GM08714 (cell line): ENCODE data around the gene TIMELESS.
"Not testable (repeated sequence)": the region's sequence is repeated elsewhere in the genome, so short reads cannot be mapped to it uniquely, and the experiment has no call there.

Source experiments
- H3K4me3 ChIP-seq: fragments of 200-500 bp; sonication (Bioruptor generic); 2 replicates; pipeline ENCODE4 v1.5.1; 2014; ENCODE audit warnings: mild to moderate bottlenecking, low read length, inconsistent platforms
- ZNF274 ChIP-seq: IDR thresholded peaks from 2 replicates; pipeline ENCODE4 v1.6.1; 2012; ENCODE audit warnings: mild to moderate bottlenecking, low read depth, low read length

Gene TIMELESS

DNA sequence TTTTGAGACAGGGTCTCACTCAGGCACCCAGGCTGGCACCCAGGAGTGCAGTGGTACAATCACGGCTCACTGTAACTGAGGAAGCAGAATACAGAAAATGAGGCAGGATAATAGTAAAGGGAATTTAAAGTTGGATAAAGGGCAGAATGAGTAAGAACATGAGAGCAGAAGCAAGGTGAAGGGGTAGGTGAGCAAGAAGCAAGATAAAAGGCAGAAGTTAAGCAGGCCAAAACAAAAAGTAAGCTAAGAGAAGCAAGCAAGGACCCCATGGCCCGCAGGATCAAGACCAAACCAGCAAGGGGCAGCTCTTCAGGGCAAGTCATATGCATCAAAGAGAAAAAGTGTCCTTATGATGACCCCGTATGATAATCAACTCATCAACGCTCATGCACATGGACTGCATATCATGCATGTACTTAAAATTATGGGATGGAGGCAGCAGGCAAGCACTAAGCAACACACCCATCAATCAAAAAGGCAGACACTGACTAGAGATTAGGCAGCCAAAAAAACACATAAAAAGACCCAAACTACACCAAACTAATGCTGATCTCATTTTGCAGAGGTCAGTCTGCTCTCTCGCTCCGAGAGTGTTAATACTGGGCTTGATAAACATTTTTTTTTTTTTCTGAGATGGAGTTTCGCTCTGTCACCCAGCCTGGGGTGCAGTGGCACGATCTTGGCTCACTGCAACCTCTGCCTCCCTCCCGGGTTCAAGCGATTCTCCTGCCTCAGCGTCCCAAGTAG lies 11.6 kb downstream of the TIMELESS start:
- TF ChIP-seq ZNF274 = no peak
- no peak overlapping the region for H3K4me3 ChIP-seq

DNA sequence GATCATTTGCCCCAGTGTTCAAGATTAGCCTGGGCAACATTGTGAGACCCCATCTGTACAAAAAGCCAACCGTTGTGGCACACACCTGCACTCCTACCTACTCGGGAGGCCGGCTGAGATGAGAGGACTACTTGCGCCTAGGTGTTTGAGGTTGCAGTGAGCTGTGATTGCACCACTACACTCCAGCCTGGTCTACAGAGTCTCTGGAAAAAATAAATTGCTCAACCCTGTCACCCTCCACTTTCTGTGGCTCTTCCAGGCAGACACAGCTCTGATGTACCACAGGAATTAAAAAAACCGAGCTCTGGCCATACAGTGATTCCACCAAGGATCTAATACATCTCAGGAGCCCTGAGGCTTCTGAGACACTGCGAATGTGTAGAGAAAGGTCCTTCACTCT lies 14.4 kb downstream of the TIMELESS start:
- no peak for TF ChIP-seq ZNF274
- no peak overlapping the region for H3K4me3 ChIP-seq

DNA sequence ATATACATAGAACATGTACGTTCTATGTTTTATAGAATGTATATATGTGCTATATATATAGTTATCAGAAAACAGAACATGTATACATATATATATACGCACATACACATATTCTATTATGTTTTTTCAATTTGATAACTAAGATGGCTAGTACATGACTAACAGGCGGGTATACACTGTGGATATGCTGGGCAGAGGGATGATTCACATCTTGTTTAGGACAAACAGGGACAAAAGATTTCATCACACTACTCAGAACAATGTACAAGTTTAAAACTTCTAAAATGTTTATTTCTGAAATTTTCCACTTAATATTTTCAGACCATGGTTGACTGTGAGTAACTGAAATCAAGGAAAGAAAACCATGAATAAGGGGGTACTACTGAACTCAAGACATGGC lies 17.4 kb downstream of the TIMELESS start:
- TF ChIP-seq ZNF274 = no peak
- H3K4me3 ChIP-seq = no peak overlapping the region

DNA sequence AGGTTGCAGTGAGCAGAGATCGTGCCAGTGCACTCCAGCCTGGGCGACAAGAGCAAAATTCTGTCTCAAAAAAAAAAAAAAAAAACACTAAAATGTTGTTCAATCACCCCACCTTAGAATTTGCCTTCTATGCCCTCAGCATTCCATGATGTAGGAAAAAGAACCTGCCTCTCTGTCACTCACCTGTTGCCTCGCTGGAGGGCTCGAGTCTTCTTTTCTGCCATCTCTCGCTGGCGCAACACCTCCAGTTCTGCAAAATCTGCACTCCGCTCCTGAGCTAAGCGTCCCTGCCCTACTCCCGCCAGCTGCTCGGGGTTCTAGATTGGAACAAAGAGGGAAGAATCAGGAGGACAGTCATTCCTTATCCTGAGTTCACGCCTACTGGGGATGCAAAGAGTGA lies 17.9 kb downstream of the TIMELESS start:
- TF ChIP-seq ZNF274 = no peak
- H3K4me3 ChIP-seq = no peak overlapping the region

DNA sequence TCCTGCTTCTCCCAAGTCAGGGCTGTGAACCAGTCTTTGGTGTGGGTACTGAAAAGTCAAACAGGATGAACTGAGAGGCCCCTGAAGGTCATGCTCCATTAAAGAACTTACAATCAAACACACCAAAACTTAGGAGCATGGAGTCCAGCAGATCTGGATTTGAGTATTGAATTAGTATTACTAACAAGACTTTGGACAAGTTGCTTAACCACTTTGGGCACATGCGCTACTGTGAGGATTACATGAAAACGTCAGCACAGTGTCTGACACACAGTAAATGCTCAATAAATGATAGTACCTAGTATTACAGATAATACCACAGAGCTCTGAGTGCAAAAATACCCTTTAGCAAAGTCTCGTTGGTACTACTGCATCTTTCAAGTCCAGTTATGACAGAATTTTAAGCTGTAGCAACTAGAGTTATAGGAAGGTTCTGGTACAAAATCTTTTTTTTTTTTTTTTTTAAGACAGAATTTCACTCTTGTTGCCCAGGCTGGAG lies 23.2 kb downstream of the TIMELESS start:
- TF ChIP-seq ZNF274 = no peak

DNA sequence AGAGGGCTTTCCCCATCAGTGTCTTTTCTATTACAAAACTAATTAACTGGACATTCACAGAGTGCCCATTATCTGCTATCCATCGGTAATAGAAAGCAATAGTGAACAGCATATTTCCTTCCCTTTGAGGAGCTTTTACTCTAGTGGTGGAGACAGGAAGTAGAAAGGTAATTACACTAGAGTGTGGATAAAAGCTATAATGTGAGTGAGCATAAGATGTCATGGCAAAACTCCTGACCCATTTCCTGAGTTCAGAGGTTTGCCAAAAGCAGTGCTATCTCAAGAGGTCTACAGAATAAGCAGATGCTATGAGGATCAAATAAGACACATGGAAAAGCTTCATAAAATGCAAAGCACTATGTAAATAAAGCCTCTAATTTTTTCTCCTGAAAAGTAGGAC lies 24.0 kb downstream of the TIMELESS start:
- H3K4me3 ChIP-seq = no peak overlapping the region
- no peak for TF ChIP-seq ZNF274

More for the DNA sequence above, 23.2 kb downstream of the TIMELESS start:
- no peak overlapping the region for H3K4me3 ChIP-seq

DNA sequence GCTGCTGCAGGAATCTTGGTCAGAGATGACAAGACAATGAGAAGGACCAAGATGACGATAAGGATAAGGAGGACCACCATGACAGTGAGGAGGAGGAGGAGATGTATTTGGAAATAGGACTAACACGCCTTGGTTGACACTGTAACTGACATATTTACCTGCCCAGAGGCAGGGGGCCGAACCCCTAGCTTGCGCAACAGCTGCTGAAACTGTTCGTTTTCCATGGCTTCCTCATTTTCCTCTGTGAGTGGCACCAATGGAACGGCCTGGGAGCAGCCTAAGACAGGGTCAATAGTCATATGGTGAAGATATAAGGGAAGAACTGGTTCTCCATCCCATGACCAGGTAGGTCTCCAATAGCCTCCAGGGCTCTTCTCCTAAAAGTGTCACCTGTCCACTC lies 28.8 kb downstream of the TIMELESS start:
- no peak for TF ChIP-seq ZNF274
- no peak overlapping the region for H3K4me3 ChIP-seq

DNA sequence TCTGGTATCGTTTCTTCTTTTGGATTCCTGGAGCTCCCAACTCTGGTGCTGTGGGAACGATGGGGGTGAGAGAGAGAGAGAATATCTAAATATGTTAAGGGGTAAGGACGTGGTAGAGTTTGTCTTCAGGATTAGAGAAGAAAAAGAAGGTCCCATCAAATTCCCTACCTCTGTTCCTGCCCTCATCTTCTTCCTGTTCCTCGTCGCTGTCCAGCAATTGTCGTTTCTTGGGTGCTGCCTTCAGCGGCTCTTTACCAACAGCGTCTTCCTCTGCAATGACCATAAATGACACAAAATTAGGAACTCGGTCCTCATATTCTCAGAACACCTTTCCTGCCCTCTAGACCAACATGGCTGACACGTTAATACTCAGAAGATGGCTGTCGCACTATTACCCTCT lies 31.5 kb downstream of the TIMELESS start:
- TF ChIP-seq ZNF274 = no peak
- H3K4me3 ChIP-seq = no peak overlapping the region

DNA sequence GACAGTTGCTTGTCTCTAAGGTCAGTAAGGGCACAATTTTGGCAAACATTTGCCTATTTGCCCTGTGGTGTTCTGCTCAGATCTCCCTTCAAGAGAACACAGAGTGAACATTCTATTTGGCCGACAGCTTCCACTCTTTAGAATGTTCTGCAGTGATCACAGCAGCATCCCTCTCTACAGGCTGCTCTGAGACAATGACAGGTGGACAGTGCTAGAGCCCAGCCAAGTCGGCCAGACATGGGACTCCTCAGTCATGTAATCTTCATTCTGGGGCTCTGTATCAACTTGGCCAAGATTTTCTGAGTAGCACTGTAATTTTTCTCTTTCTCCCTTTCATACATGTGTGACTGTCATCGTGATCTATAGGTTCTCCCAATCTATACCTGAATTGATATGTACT lies 34.8 kb downstream of the TIMELESS start:
- TF ChIP-seq ZNF274 = no peak
- H3K4me3 ChIP-seq = no peak overlapping the region

DNA sequence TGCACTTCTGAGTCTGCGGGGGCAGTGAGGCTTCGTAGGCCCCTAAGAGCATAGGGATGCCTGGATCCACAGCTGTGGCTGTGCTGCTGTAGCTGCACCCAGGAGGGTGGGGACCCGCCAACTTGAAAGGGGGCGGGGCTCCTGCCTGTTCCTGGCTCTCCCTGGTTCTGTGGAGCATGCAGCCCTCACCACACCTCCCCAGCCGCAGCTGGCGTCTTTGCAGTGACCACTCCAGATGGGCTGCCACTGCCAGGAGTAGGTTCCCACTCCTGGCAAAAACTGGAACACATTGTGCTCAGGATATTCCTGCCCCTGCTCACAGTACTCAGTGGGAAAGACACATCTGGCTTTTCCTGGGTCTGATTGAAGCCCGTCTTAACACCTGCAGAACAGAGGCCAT lies 35.8 kb downstream of the TIMELESS start:
- no peak overlapping the region for H3K4me3 ChIP-seq
- TF ChIP-seq ZNF274 = no peak

DNA sequence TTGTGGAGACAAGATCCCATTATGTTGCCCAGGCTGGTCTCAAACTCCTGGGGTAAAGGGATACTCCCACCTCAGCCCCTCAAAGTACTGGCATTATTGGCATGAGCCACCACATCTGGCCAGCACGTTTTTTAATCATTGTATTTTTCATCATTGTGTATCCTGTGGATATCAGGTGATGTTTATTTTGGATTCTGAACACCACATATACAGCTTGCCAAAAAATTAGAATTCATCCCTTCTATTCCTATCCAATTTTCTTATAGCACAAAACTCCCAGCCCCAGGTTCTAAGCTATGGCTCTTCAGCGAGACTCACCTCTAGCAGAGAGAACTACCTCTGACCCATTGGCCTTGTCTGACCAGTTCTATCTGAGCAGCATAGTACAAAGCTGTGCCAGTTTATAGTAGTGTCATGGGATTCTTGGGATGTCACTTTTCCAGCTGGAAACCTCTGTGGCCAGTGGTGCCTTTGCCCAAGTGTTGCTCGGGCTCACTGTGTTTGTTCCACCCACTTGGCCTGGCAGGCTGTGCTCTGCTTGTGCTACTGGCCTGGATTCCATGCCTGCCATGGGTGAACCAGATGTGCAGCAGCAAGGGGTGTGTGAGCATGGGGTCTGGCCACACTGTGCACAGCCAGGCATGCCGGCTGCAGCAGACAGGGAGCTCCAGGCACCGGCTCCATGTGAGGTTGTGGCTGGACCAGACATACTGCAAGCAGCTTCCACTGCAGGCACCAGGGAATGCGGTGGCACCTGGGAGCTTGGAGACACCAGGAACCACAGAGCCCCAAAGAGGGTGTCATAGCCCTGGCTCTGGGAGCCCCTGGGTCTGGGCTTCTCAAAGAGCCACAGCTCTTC lies 37.2 kb downstream of the TIMELESS start:
- TF ChIP-seq ZNF274 = no peak
- no peak overlapping the region for H3K4me3 ChIP-seq

DNA sequence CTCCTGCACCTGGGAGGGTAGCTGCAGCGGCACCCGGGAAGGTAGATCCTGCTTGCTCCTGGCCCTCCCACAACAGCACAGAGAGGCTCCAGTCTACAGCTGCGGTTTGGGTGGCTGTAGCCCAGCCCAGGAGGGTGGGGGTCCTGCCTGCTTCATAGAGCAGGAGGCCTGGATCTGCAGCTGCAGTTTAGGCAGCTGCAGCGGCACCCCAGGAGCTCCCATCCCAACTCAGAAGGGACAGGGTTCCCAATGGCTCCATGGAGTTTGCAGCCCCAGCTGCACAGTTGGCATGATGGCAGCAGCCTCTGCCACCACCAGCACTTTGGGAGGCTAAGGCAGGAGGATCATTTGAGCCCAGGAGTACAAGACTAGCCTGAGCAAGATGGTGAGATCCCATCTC lies 38.5 kb downstream of the TIMELESS start:
- H3K4me3 ChIP-seq = no peak overlapping the region
- TF ChIP-seq ZNF274 = no peak

DNA sequence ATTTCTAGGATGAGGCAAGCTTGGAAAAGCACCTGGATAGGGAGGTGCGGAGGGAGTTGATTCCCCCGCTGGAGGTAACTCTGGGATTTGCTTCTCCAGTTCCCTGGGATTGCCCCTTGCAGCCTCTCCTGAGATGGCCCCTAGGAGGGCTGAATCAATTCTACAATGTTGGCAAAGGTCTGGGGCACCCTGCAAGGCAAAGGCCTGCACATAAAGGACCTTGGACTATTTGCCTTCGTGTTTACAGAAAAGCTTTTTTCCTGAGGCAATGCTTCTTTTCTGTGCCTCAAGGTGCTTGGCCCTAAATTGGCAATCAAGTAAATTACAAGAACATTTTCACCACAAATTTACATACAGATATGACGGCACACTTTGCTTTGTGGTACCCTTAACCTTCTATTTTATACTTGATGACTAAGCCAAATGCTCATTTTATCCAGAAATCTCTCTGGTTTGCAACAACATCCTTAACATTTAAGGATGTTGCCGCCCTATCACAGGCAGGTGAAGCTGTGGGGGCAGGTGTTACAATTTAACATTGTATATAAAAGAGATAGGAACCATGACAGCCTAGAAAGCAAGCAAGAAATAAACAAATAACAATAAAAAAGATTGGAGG lies 40.3 kb downstream of the TIMELESS start:
- no peak overlapping the region for H3K4me3 ChIP-seq
- no peak for TF ChIP-seq ZNF274

DNA sequence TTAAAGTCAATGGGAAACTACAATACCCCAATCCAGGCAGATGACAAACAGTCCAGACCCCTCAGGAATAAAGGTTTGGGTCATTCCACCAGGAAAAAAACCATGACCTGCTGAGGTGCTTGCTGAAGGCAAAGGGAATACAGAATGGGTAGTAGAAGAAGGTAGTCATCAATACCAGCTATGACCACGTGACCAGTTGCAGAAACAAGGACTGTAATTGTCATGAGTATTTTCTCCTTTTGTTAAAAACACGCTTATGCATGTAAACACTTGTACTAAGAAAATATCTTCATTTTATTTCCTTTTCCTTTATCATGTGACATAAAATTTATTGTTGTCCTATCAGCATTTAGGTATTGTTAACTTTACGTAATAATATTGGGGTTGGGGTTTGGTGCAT lies 45.0 kb downstream of the TIMELESS start:
- H3K4me3 ChIP-seq = not testable (repeated sequence)

DNA sequence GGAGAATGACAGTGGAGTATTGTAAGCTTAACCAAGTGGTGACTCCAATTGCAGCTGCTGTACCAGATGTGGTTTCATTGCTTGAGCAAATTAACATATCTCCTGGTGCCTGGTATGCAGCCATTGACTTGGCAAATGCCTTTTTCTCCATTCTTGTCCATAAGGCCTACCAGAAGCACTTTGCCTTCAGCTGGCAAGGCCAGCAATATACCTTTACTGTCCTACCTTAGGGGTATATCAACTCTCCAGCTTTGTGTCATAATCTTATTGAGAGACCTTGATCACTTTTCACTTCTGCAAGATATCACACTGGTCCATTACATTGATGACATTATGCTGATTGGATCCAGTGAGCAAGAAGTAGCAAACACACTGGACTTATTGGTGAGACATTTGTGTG lies 47.6 kb downstream of the TIMELESS start:
- H3K4me3 ChIP-seq = not testable (repeated sequence)

DNA sequence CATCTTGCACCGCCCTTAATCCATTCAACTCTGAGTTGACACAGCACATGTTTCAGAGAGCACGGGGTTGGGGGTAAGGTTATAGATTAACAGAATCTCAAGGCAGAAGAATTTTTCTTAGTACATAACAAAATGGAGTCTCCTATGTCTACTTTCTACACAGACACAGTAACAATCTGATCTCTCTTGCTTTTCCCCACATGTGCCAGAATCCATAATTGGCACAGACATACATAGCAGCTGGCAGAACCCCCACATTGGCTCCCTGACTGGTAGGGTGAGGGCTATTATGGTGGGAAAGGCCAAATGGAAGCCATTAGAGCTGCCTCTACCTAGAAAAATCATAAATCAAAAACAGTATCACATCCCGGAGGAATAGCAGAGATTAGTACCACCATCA lies 48.1 kb downstream of the TIMELESS start:
- H3K4me3 ChIP-seq = not testable (repeated sequence)

DNA sequence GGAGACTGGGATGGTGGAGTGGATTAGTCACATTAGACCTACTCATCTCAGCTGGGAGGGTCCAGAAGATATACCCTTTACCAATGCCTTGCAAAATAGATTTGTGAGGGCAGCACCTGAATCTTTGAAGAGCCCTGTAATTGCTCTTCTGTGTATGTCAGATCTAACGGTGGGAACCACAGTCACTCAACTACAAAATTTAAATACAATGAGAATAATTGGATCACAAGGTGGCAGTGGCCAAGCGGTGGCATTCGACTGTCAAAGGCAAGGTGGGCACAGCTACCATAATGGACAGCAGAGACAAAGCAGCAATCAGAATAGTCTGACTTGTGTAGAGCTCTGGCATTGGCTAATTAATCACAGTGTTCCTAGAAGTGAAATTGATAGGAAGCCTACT lies 49.8 kb downstream of the TIMELESS start:
- not testable (repeated sequence) for H3K4me3 ChIP-seq
